IPS DF 6.9 (cell line): ENCODE data around the gene DNAJB12.
"Not testable (repeated sequence)": the region's sequence is repeated elsewhere in the genome, so short reads cannot be mapped to it uniquely, and the experiment has no call there.

Experiments
- DNase-seq: peaks from one replicate; pipeline ENCODE4 v3.0.0-alpha.2; 2013; ENCODE audit warnings: low read depth, low spot score
- H3K27ac ChIP-seq: one replicate; pipeline ENCODE4 v1.5.1; 2013; ENCODE audit warnings: low read length, control low read depth
- H3K27me3 ChIP-seq: 2 replicates; pipeline ENCODE4 v1.6.1; 2013; ENCODE audit warnings: mild to moderate bottlenecking, low read length; ENCODE audit not compliant: control insufficient read depth, insufficient read depth
- H3K36me3 ChIP-seq: 2 replicates; pipeline ENCODE4 v1.6.1; 2013; ENCODE audit warnings: low read length; ENCODE audit not compliant: control insufficient read depth, insufficient read depth
- H3K4me1 ChIP-seq: 2 replicates; pipeline ENCODE4 v1.6.1; 2013; ENCODE audit warnings: low read length; ENCODE audit not compliant: control insufficient read depth, insufficient read depth
- H3K4me3 ChIP-seq: 2 replicates; pipeline ENCODE4 v1.5.1; 2013; ENCODE audit warnings: mild to moderate bottlenecking, low read length
- H3K9me3 ChIP-seq: 2 replicates; pipeline ENCODE4 v1.6.1; 2013; ENCODE audit warnings: low read length, inconsistent platforms; ENCODE audit not compliant: control insufficient read depth, insufficient read depth
- WGBS: extraction: QIAGEN DNeasy Blood & Tissue Kit; methylation state at CpG from one replicate; pipeline ENCODE4 v1.1.7; 2013; ENCODE audit warnings: mixed read lengths, missing lambda C conversion rate; ENCODE audit not compliant: insufficient read length, insufficient coverage; 5-methylcytosine and 5-hydroxymethylcytosine counted together

The DNAJB12 gene

GRCh38 chr10:72331575-72332422 lies 22.9 kb downstream of the DNAJB12 start:
- H3K4me3 ChIP-seq = no peak overlapping the region
- no peak for DNase-seq
- no peaks in the 10 kb centered on the region for H3K9me3 ChIP-seq
- H3K4me1 ChIP-seq = peaks cover 15% of the 10 kb centered on the region
- H3K27me3 ChIP-seq = no peaks in the 10 kb centered on the region
- peaks cover 7% of the 10 kb centered on the region; the same call in 1 of the 2 replicates for H3K36me3 ChIP-seq
- H3K27ac ChIP-seq = no peak overlapping the region
- no CpG with 5 or more reads among the region's 27 CpGs for whole genome bisulfite sequencing

DNA sequence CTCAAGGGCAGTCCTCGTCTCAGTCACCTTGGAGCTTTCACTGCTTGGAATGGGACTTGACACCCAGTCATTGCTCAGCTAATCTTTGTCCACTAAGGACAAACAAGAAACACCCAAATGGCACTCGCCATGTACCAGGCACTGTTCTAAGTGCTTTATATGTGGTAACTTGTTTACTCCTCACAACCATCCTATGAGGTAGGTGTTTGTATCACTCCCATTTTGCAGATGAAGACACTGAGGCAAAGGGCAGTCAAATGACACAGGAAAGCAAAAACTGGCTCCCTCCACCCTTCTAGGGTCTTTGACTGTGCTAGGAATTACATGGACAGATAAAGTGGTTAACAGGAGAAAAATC lies 24.7 kb downstream of the DNAJB12 start:
- H3K4me3 ChIP-seq = no peak overlapping the region
- peaks cover 15% of the 10 kb centered on the region for H3K4me1 ChIP-seq
- no peaks in the 10 kb centered on the region for H3K9me3 ChIP-seq
- peaks cover 3% of the 10 kb centered on the region; the same call in 1 of the 2 replicates for H3K36me3 ChIP-seq
- no peak for DNase-seq
- no CpG with 5 or more reads among the region's 2 CpGs for WGBS
- H3K27me3 ChIP-seq = no peaks in the 10 kb centered on the region
- no peak overlapping the region for H3K27ac ChIP-seq

- Histone ChIP-seq H3K4me1 (peaks cover 13% of the 10 kb centered on the region), H3K36me3 (no peaks in the 10 kb centered on the region), H3K27ac (no peak overlapping the region), H3K9me3 (no peaks in the 10 kb centered on the region), H3K27me3 (no peaks in the 10 kb centered on the region), H3K4me3 (no peak overlapping the region)
- no CpG with 5 or more reads among the region's 11 CpGs for WGBS
- DNase-seq = no peak
These were observed 25.2 kb downstream of the DNAJB12 start for GRCh38 chr10:72329290-72330068.

- peaks cover 13% of the 10 kb centered on the region for H3K4me1 ChIP-seq
- no peaks in the 10 kb centered on the region for H3K27me3 ChIP-seq
- WGBS = no CpG with 5 or more reads among the region's 5 CpGs
- H3K9me3 ChIP-seq = no peaks in the 10 kb centered on the region
- no peaks in the 10 kb centered on the region for H3K36me3 ChIP-seq
- H3K4me3 ChIP-seq = no peak overlapping the region
- no peak overlapping the region for H3K27ac ChIP-seq
- no peak for DNase-seq
These were observed 25.9 kb downstream of the DNAJB12 start for GRCh38 chr10:72328829-72329204.

DNA sequence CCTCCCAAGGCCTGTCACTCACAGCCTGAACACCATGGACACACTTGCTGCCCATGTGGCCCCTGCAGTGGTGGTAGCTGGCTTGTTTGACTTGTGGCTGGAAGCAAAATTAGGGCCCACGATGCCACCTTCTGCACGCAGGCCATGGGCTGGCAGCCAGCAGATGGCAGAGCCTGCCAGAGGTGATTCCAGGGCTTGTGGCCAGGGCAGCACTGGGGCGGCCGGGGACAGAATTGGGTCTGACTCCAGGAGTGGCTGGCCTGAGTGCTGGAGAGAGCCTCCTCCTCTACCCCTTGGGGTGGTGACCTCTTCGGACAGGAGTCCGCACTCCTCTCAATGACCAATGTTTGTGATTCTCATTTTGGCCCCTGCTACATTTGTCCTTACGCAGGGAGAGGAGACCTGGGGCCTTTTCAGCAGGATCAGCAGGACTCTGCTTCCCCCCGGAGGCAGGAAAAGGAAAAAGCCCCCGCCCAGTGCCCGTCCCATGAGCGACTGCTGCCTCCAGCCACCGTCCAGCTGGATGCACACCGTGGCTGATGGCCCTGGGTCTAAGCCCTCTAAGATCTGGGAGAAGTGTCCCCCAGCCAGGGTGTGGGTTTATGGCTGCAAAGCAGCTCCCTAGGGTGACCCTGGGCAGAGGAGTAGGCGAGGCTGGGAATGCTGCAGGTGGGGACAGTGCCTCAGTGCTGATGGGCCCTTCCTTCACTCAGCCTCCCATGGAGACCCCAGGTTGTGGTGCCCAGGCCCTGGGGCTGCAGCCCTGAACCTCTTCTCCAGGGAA lies 26.5 kb downstream of the DNAJB12 start:
- DNase-seq = no peak
- Histone ChIP-seq H3K36me3 (no peaks in the 10 kb centered on the region), H3K27me3 (no peaks in the 10 kb centered on the region), H3K4me1 (peaks cover 13% of the 10 kb centered on the region), H3K4me3 (no peak overlapping the region), H3K9me3 (no peaks in the 10 kb centered on the region), H3K27ac (no peak overlapping the region)
- no CpG with 5 or more reads among the region's 14 CpGs for WGBS

DNA sequence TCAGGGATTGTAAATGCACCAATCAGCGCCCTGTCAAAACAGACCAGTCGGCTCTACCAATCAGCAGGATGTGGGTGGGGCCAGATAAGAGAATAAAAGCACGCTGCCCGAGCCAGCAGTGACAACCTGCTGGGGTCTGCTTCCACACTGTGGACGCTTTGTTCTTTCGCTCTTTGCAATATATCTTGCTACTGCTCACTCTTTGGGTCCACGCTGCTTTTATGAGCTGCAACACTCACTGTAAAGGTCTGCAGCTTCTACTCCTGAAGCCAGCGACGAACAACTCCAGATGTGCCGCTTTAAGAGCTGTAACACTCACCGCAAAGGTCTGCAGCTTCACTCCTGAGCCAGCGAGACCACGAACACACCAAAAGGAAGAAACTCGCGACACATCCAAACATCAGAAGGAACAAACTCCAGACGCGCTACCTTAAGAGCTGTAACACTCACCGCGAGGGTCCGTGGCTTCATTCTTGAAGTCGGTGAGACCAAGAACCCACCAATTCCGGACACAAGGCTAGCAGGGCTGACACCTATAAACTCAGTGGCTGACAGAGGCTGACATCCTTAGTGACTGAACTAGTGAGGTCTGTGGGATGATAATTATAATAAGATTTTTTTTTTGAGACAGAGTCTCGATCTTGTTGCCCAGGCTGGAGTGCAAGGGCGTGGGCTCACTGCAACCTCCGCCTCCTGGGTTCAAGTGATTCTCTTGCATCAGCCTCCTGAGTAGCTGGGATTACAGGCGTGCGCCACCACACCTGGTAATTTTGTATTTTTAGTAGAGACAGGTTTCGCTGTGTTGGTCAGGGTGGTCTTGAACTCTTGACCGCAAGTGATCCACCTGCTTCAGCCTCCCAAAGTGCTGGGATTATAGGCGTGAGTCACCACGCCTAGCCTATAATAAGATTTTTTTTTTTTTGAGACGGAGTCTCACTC lies 27.8 kb downstream of the DNAJB12 start:
- not testable (repeated sequence) for H3K27ac ChIP-seq, DNase-seq, H3K36me3 ChIP-seq, H3K27me3 ChIP-seq, H3K4me3 ChIP-seq, H3K9me3 ChIP-seq
- no CpG with 5 or more reads among the region's 32 CpGs for WGBS
- H3K4me1 ChIP-seq = peaks cover 12% of the 10 kb centered on the region

- H3K4me1 ChIP-seq, H3K27me3 ChIP-seq, H3K36me3 ChIP-seq, H3K9me3 ChIP-seq, H3K27ac ChIP-seq, H3K4me3 ChIP-seq, DNase-seq: not testable (repeated sequence)
- WGBS = no CpG with 5 or more reads among the region's 49 CpGs
These were observed 29.2 kb downstream of the DNAJB12 start for GRCh38 chr10:72325243-72326175.

- no peaks in the 10 kb centered on the region for H3K36me3 ChIP-seq
- WGBS = no CpG with 5 or more reads among the region's 12 CpGs
- H3K4me1 ChIP-seq = peaks cover 8% of the 10 kb centered on the region
- no peak overlapping the region for H3K4me3 ChIP-seq
- no peak for DNase-seq
- no peak overlapping the region for H3K27ac ChIP-seq
- no peaks in the 10 kb centered on the region for H3K27me3 ChIP-seq
- no peaks in the 10 kb centered on the region for H3K9me3 ChIP-seq
These were observed 30.9 kb downstream of the DNAJB12 start for GRCh38 chr10:72323771-72324191.

GRCh38 chr10:72323108-72323749 lies 31.5 kb downstream of the DNAJB12 start:
- no peak overlapping the region for H3K4me3 ChIP-seq
- H3K27ac ChIP-seq = no peak overlapping the region
- DNase-seq = no peak
- H3K9me3 ChIP-seq = no peaks in the 10 kb centered on the region
- H3K4me1 ChIP-seq = peaks cover 8% of the 10 kb centered on the region
- no peaks in the 10 kb centered on the region for H3K36me3 ChIP-seq
- no CpG with 5 or more reads among the region's 10 CpGs for WGBS
- H3K27me3 ChIP-seq = no peaks in the 10 kb centered on the region
